HG02678 (cell line): ENCODE data around the gene PSKH1.
"Not testable (repeated sequence)": the region's sequence is repeated elsewhere in the genome, so short reads cannot be mapped to it uniquely, and the experiment has no call there.

Experiments used
- ATAC-seq: cut with Tn5 transposase; IDR thresholded peaks from one replicate; pipeline ENCODE4 v1.9.1; 2021; ENCODE audit warnings: mild to moderate bottlenecking, moderate library complexity; ENCODE audit not compliant: unreplicated experiment

Gene PSKH1

GRCh38 chr16:67892899-67893742, at the start of gene PSKH1:
Gene PSKH1, plus strand, starts transcription at chr16:67893254. Its CDS starts 15,496 bp downstream, at chr16:67908750.
- ATAC-seq, result peak; percentile 91

DNA sequence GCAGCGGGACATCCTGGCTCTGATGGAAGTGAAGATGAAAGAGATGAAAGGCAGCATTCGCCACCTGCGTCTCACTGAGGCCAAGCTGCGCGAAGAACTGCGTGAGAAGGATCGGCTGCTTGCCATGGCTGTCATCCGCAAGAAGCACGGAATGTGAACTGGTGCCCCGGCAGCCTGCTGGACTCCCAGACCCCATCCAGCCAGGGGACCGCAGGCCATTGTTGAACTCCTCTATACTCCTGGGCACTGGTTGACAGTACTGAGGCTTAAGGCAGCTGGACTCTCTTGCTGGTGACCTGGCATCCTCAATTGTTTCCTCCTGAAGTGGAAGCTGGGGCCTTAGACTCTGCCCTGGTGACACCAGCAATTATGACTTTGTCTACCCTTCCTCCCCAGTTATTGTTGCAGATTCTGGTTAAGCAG, 49.7 kb upstream of the PSKH1 start:
- ATAC-seq, result no peak

- ATAC-seq, result no peak
Observed at GRCh38 chr16:67844497-67844896, 48.6 kb upstream of the PSKH1 start.

GRCh38 chr16:67845291-67846062, 47.6 kb upstream of the PSKH1 start:
- no peak for ATAC-seq

GRCh38 chr16:67846063-67846319, 47.1 kb upstream of the PSKH1 start:
- ATAC-seq, result no peak

DNA sequence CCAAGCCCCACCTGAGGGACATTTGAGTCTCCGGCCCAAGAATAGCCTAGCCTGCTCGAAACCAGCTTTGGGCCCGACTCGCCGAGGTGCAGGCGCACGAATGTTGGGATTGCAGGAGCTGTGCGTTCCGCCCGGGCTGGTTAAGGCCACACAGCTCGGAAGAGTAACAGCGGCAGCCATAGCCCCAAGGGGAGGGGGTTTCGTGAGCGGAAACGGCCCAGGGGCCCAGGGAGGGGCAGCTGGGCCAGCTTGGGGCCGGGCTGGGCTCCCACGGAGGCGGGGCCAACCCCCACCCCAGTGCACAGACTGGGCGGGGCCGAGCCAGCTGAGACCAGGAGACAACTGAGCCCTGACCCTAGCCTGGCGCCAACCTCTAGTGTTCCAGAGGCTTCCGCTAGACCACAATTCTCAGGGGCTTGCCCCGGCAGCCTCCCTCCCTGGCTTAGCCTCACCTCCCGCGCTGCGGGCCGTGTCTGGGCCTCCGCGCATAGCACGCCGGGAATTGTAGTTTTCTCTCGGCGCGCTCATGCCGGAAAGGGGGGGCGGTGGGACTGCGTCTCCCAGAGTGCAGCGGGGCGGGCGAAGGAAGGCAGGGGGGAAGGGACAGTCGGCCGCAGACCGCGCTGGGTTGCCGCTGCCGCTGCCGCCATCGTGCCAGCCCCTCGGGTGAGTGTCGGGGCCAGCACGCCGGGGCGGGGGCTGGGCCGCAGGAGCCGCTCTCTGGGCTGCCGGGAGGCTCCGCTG, 46.6 kb upstream of the PSKH1 start, which contains the start of gene NUTF2:
NUTF2 (plus strand) TSS at position 614 of the 744 bp plus-strand sequence. CDS start 18,198 bp downstream, outside the sequence.
- ATAC-seq, result peak; percentile 62

DNA sequence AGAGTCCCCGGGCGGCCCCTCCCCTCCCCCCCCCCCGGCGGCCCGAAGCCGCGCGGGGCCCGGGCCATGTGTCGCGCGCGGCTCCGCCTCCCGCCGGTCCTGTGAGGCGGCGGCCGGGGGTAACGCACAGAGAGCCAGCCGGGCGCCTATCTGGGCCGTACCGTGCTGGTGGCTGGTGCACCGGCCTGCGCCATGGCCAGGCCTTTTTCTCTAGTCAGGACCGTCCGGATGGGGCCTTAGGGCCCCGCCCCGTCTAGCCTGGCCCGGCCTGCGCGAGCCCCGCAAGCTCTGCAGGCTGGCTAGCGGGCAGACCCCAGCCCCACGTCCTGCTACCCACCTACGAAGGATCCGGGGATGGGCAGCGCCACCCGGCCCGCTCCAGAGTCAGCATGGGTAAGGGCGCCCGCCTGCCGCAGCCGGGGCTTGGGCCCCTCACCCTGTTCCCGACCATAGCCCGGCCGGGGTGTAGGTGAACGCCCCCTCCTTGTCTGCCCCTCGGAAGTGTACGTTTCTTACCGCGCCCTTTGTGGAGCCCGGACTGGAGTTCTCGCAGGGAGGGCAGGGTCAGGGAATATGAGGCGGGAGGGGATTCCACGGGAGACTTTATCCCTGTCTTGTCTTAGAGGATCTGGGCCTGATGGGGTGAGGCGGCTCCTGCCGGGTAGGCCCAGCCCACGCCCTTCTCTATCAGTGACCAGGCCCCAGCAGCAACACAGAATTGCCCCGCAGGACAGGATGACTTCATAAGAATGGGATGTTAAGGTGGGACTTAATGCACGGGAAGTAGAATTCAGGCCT, 45.8 kb upstream of the PSKH1 start, which contains the start of gene CENPT:
CENPT (minus strand) TSS at position 630 of the 798 bp plus-strand sequence. CDS start 13,834 bp downstream, outside the sequence.
- peak; percentile 41 for ATAC-seq

GRCh38 chr16:67848118-67848517, 44.9 kb upstream of the PSKH1 start:
- ATAC-seq, result no peak

GRCh38 chr16:67853670-67854069, 39.4 kb upstream of the PSKH1 start:
- no peak for ATAC-seq

DNA sequence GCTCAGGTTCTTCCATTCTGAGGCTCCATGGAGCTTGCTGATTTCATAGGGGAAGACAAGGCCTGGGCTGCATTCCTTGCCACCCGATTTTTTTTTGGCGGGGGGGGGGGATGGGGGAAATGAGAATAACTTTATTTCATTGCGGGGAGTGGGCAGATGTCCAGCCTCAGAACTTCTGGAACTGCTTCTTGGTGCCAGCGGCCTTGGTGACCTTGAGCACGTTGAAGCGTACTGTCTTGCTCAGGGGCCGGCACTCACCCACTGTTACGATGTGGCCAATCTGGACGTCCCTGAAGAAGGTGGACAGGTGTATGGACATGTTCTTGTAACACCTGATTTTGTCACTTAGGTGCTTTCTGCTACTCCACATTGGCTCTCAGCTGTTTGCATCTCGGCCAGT, 37.3 kb upstream of the PSKH1 start:
- no peak for ATAC-seq

- ATAC-seq, result no peak
Observed at GRCh38 chr16:67856927-67857546, 36.0 kb upstream of the PSKH1 start.

DNA sequence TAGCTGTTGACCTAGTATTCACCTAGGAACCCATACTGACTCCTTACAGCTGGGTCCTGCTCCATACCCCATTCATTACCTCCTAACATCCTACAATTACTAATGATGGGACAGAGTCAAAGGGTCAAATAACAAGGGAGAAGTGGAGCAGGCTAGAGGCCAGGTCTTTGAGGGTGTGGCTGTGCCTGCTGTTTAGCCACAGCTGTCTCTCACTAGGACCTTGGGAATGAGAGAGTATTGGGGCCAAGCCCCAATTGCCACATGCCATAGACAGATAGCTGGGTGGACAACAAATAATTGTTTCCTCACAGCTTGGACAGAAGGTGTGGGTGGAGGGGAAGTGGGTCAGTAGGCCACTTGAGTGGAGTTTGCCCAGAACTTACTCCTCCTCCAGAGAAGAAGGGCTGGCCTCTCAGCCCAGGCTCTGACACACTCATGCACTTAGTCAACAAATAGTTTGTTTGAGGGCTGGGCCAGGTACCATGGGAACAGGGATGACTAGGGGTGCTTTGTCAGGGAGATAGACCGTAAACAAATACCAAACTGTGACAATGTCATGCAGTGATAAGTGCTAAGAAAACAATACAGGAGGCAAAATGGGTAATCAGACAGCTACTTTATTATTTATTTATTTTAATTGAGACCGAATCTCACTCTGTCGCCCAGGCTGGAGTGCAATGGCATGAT, 35.4 kb upstream of the PSKH1 start:
- ATAC-seq, result no peak

- no peak for ATAC-seq
Observed at GRCh38 chr16:67858500-67858899, 34.6 kb upstream of the PSKH1 start.

- no peak for ATAC-seq
Observed at GRCh38 chr16:67860589-67861398, 32.3 kb upstream of the PSKH1 start.

DNA sequence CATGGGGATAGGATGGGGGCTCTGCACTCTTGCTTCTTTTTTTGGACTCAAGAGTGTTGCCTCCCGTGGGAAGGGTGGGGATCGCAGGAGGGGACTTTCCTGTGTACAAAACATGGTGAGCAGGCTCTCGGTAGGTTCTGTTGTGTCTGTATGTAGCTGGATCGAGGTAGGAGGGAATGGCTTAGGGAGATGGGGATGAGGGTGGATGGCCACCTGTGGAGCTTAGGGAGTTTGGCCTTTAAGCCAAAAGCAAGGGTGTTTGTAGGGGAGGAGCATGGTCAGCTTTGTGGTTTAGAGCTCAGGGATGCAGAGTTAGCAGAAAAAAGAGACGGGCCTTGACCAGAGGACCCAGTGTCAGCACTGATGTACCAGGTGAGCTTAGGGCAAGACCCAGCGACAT, 31.2 kb upstream of the PSKH1 start:
- no peak for ATAC-seq

- ATAC-seq, result no peak
Observed at GRCh38 chr16:67862623-67863583, 30.2 kb upstream of the PSKH1 start.

GRCh38 chr16:67864044-67864443, 29.0 kb upstream of the PSKH1 start:
- ATAC-seq, result not testable (repeated sequence)
